HG02885 (cell line): ENCODE data around the gene FAM83C.

Source experiments
- ATAC-seq: cut with Tn5 transposase; IDR thresholded peaks from one replicate; pipeline ENCODE4 v1.9.1; 2021; ENCODE audit warnings: mild to moderate bottlenecking; ENCODE audit not compliant: unreplicated experiment, poor library complexity

FAM83C gene

DNA sequence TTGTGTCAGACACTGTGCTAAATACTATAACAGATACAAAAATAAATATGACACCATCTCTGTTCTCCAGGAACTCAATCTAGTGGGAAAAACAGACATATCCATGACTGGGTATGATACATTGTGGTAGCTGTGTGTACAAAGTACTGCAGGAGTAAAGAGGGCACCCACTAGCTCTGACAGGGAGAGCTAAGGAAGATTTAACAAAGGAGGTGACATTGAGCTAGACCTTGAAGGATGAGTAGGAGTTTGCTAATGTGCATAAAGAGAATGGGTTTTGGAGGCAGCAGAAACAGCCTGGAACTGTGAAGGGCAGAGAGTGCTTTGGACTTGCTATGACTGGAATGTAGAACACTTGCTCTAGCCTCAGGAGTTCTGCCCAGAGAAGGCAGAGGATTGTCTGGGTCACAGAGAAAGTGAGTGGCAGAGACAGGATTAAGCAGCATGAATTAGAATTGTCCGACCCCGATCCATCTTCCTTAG, 51.4 kb downstream of the FAM83C start:
- no peak for ATAC-seq

GRCh38 chr20:35240083-35240810, 52.0 kb downstream of the FAM83C start:
- no peak for ATAC-seq

DNA sequence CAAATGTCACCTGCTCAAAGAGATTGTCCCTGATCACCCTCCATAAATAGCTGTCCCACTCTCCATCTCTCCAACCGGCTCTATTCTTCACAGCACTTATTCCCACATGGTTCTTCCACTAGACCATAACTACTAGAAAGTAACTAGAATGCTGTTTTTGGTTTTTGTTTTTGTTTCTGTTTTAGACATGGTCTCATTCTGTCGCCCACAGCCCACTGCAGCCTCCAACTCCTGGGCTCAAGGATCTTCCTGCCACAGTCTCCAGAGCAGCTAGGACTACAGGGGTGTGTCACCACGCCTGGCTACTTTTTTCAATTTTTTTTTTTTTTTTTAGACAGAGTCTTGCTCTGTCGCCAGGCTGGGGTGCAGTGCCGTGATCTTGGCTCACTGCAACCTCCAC, 53.5 kb downstream of the FAM83C start:
- ATAC-seq: no peak

DNA sequence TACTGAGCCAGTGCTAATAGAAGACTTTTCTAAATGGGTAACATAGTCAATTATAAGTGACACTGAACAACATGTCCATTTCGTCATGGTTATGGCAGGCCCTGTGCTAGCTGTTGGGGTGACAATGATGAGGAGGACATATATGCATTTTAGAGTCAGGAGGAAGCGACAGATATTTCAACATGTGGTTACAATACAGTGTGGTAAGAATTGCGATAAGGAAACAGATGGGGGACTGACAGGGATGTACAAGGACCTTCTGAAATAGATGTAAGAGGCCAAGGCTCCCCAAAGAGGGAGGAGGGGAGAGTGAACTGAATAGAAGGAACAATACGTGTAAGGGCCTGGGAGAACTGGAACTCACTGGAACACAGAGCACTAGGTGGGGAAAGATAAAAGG, 54.1 kb downstream of the FAM83C start:
- ATAC-seq: no peak

- ATAC-seq: no peak
Observed at GRCh38 chr20:35237486-35237885, 54.7 kb downstream of the FAM83C start.

DNA sequence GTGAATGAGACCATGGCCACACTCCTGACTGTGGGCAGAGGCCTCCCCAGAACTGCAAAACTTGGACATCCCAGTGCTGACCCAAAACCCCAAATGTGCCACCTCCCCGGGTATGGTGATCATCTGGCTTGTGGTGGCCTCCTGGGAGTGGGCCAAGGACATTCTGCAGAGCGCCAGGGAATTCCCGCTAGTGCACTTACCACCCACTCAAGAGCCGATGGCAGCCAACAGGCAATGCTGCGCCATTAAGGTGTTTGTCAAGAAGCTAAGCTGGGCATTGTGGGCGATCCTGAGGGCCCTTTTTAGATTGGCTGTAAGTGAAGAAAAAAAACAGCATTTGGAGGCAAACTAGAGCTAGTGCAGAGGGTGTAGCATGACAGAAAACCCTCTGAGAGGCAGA, 56.3 kb downstream of the FAM83C start:
- ATAC-seq: no peak
